RPMI8226 (cell line): ENCODE data around the gene INSC.

Experiments
- DNase-seq: peaks from one replicate; pipeline ENCODE4 v3.0.0-alpha.2; 2015

Gene INSC

DNA sequence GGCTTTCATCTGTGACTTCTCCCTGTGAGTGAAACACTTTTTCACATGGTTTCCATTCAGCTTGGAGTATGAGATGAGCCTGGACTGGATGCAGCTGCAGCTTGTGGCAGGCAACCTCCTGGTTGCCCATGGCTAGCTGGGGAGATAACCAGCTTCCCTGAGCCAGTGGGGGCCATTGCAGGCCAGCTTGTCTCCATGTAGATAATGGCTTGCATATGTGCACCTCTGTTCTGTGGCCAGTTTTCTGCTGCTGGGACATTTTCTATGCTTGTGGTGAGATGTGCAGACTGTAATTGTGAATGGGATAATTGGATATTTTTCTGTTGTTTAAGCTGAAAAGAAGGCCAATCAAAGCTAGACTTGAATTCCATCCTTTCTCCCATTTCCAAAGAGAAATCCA, 38.5 kb downstream of the INSC start:
- DNase-seq = no peak

DNA sequence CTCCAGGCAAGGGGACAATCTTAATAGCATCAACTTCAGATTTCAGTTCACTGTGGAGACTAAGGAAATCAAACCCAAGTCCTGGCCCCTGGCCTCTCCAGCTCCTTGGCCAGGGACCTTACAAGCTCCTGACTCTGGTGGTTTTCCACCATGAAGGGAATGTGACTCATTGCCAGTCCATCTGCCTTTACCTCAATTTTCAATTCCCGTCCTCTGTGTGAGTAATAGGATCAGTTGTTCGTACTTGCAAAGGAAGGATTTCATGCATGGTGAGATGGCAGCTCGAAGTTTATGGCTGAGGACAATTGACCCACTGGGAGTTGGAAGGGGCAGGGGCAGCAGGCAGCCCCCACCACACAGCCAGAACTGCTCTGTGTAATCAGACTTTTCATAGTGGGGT, 42.5 kb downstream of the INSC start:
- DNase-seq = no peak

DNA sequence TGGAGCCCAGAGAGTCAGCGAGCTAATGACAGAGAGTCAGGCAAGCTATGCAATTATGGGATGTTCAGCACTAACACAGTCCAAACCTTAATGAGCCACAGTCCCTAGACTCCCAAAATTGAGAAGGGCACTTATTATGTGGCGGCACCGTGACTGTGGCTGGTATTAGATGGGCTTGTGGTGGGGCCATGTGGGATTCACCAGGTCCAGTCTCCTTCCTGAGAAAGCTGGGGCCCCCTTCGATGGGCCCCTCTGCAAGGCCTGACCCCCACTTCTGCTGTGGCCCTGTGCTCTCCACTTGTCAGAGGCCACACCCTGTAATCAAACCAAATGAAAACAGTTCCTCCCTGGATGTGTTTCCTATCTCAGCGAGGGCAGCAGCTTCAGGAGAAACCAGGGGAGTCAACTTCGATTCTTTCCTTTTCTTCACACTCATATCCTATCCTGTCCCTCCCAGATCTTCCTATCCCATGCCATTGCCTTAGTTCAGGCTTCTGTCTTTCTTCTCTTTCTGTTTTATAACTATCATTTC, 42.9 kb downstream of the INSC start:
- no peak for DNase-seq

DNA sequence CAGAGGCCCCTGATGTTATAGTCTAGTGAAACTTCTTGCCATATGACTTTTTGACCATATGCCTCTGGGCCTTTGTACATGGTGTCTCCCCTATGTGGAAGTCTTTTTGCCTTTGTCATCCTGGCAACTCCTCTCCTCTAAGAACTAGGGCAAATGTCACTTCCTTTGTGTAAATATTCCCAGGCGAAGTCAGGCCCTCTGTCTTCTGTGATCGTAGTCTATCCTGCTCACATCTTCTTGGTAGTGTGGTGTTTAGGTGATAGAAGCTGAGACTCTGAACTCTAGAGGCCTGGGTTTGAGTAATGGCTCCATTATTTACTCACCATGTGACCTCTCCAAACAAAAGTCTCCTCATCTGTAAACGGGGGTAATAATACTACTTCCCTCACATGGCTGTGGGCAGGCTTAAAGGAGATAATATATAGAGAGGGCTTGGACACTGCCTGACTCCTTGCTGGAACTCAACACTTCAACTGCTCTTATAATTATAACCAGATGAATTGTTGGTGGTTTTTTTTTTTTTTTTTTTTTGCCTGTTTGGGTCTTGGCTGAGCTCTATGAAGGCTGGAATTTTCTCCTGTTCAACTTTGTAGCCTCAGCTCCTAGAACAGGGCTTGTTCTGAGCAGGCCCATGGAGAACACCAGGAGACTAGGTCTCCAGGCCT, 43.8 kb downstream of the INSC start:
- DNase-seq = no peak

DNA sequence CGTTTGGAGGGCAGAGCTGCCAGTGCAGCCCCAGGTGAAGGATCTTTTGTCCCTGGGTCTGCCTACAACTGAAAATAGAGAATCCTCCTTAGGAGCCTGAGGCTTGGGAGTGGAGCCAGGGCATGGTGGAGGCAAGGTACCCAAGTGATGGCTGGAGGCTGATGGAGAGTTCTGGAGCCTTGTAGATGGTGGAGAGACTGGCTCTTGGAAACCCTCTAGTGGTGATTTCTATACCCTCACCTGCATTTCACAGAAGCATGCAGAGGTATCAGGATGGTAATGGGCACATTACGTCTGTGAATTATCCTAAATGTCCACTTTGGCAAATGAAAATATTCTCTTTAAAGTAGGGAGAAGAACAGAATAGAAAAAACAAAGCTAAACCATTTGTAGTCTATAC, 44.4 kb downstream of the INSC start:
- no peak for DNase-seq

DNA sequence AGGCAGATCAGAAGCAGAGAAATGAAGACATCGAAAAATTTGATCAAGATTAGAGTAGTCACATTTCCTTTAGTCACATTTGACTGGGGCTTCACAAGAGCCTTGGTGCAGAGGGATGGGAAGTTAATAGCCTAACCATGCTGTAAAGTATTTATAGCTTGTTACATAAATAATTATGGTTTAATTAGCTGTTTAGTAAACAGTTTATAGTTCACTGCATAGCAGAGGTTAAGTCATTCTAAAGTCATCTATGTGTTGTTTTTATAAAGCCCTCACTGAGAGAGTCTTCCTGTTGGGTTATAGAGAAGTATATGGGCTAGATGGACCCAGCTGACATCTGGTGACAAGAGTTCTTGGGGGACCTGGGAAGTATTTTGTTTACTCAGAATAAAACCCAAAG, 47.1 kb downstream of the INSC start:
- no peak for DNase-seq

DNA sequence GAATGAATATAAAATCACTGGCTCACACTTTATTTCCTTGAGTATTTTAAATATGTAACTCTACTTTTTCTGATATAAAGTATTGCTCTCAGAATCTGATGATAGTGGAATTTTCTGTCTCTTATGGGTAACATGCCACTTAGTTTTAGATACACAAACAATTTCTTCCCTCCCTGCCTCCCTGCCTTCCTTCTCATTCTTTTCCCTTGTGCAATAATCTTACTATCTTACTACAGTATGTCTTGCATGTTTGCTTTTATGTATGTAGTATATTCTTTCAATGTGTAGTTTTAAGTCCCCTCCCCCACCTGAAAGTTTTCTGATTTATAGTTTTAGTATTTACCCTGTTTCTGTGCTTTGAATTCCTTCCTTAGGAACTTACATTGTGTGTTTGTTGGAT, 48.4 kb downstream of the INSC start:
- no peak for DNase-seq

DNA sequence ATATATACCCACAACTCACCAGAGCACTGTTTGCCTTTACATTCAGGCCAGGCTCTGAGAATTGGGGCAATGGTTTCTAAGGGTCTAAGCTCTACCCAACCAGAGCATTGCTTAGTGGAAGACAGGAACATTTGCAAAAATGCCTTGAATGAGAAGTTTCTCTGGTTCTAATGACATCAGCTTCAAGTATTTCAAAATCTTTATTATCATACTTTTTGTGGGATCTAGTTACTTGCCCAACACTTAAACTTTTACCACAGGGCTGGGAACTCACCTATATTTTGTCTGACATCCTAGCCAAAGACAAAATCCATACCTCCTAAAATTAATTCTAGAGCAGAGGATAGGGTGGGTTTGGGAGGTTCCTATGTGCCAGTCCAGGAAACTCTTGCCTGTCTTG, 51.5 kb downstream of the INSC start:
- DNase-seq = no peak

DNA sequence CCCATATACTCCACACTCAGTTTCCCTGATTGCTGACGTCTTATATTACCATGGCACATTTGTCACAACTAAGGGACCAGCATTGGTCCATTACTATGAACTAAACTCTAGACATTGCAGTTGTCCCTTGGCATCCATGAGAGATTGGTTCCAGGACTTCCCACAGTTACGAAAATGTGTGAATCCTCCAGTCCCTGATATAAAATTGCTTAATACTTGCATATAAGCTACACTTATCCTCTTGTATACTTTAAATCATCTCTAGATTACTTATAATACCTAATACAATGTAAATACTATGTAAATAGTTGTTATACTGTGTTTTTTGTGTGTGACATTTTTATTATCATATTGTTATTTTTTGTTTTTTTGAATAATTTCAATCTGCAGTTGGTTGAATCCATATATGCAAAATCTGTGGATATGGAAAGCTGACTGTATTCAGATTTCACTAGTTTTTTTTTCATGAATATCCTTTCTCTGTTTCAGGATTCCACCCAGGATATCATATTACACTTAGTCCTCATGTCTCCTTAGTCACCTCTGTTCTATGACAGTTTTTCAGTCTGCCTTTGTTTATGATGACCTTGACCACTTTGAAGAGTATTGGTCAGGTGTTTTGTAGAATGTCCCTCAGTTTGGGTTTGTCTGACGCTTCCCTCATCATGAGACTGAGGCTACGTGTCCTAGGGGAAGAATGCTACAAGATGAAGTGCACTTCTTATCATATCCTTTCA, 55.3 kb downstream of the INSC start:
- DNase-seq = no peak

DNA sequence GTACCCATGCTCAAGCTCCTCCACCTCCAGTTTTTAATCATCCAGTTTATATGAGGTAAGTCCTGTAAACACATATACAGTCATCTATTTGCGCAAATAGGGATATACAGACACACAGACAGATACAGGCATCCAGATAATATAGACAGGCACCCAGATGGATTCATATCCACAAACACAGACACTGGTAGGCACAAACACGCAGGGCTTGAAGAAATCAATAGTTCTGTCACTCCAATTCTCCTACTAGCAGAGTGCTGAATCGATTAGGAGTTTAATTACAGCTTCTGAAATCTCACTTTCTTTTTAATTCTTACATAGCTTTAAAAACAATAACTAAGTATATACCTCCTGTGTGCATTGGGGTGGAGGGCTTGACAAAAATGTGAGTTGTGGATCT, 56.0 kb downstream of the INSC start:
- no peak for DNase-seq

DNA sequence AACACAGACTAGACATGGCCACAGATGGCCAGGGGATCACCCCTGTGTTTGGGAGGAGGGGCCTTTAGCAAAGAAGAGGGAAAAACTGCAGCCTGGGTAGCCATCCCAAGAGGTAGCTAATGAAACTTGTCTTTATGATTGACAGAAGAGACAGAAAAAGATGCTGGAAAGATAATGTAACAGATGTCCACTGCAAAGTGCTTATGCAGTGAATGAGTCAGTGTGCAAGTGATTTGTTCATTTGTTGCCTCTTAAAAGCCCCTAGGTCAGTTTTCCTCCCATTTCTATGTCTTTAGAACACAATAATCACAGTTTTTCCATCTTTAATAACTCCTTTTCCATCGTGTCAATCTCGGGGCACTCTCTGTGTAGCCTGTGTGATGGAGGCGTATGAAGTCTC, 57.2 kb downstream of the INSC start:
- DNase-seq = no peak

DNA sequence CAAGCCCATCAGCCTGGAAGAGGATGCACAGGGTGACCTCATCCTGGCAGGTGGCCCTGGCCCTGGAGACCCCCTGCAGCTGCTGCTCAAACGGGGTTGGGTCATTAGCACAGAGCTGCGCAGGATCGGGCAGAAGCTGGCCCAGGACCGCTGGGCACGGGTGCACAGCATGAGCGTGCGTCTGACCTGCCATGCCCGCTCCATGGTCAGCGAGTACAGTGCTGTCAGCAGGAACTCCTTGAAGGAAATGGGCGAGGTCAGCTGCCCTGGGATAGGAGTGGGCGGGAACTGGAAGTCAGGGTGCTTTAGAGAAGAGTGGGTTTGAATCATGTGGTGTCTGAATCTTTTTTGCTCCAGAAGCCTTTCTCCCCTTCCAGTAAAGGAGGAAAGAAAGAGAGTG, 61.1 kb downstream of the INSC start:
- DNase-seq = no peak

DNA sequence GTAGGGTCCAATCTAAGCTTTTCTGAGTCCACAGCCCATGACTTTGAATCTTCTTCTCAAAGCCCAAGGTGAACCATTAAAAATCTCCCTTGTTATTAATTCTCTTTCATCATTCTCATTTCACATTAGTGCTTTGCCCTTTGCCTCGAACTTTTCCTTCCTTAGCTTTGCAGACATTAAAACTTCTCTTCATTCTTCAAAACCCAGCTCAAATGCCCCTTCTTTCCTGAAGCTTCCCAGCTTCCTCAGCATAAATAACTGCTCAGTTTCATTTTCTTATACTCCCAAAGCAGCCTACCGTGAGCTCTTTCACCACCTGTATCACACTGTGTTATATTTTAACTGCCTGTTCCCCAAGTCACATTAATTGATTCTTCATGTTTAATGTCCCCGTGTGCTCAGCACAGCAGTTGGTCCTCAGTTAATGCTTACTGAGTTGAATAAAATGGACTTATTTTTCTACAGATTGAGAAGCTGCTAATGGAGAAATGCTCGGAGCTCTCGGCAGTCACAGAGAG, 62.0 kb downstream of the INSC start:
- DNase-seq = no peak

DNA sequence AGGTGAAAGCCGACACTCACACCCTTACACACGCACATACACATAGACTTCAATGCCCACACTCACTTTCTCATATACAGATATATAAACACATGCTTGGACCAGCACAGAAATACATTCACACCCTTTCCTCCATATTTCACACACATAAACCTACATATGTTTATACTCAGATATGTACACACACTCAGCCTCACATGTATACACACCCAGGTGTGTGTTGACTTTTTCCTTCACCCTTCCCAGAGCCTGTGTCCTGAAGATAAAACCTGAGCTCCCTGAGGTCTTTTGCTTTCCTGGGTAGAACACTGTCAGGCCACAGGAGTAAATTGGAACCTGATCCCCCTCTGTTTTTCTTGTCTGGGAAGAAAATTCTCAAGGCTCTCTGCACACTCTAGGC, 62.8 kb downstream of the INSC start:
- DNase-seq = no peak

DNA sequence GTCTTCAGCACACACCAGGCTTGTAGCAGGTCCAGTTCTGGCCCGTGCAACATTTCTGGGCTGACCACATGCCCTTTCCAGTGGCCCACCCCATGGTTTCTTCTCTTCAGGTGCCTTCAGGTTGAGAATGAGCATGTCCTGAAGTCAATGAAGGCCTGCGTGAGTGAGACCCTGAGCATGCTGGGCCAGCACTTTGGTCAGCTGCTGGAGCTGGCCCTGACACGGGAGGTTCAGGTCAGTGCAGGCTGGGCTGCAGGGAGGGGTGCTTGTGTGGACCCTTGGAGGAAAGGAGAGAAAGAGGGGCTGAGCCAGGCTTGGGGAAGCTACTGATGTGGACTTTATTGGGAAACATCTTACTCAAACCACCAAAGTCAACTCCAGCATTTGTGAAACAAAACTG, 63.5 kb downstream of the INSC start:
- DNase-seq = no peak

DNA sequence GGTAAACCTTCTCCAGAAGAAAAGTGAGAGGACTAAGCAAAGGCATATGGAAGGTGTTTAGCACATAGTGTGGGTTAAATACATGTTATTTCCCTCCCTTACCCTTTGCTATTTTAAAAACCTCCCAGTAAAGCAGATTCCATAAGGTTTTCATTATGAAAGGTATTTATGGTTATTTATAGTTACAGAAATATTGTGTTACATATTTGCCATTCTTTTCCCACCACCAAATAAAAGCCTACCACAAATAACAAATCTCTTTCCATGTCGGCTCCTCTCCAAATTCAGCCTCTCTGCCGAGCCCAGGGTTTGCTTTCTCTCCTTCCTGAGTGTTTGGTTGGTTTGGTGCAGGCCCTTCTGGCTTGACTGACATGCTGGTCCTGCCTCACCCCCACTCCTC, 64.4 kb downstream of the INSC start:
- no peak for DNase-seq

DNA sequence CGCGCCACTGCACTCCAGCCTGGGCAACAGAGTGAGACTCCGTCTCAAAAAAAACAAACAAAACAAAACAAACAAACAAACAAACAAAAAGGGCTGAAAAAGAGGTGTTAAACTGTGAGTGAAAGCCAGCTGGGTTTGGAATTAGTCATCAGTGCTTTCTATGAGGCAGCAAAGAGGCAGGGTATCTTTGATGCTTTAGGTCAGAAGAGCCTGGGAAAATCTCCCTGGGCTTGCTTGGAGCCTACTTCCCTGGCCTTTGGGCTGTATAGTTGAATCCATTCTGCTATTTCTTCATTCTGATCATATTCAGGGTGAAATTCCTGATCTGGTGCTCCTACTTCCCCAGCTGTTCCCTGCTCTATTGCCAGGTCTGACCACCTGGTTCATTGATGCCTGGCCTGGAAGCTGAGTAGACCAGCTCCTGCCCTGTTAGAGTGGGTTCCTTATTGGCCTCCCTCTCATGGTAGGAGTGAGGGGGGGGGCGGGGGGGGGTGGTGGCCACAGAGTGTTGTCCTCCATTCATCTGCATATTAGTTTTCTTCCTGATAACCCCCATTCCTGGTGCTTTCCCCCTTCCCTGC, 65.6 kb downstream of the INSC start:
- no peak for DNase-seq

DNA sequence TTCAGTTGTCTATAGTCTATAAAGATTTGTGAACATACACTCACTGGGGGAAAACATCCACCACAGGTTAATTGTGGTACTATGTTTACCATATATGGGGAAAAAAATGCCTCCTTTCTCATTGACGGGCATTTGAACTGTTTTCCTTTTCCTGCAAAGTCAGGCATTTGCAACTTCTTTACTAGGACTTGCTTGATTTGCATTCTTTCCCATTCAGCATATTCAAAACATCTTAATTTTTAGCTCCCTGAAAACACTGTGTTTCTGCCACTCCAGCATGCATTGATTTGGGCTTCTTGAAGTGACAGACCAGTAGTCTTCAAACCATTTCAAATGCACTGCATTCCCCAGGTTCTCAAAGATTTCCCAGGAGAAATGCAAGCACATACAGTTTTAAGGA, 67.6 kb downstream of the INSC start:
- no peak for DNase-seq

DNA sequence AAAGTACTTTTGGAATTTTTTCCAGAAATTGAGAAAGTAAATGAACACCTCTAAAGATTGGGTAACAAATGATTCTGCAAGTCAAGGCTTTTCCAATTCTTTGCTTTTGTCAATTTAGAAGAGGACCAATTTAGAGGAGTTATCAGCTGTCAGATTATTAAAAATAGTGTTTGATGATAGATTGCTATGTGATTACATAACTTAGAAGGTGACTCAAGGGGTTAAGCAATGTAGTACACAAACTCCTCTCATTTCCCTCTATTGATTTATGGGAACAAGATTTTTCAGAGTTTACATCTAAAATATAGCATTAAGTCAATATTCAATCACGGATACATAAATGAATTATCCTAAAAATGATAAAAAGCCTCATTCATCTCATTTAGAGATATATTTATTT, 70.3 kb downstream of the INSC start:
- DNase-seq = no peak

DNA sequence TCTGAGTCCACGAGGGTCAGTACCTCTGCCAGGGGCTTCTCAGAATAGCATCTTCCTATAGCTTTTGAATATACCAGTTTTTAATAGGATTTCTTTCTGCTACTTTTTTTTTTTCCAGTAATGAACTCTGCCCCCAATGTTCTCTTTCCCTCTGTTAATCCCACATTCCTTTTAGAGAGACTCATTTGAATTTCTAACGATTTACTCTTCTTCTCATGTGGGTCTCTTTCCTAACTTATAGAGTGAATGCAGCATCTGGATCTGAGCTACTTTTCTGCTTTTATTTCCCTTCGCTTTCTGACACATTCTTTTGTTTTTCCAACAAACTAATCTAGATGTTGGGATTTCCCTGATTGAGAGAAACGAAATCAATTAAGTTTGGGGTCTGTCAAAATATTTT, 71.4 kb downstream of the INSC start:
- DNase-seq = no peak

DNA sequence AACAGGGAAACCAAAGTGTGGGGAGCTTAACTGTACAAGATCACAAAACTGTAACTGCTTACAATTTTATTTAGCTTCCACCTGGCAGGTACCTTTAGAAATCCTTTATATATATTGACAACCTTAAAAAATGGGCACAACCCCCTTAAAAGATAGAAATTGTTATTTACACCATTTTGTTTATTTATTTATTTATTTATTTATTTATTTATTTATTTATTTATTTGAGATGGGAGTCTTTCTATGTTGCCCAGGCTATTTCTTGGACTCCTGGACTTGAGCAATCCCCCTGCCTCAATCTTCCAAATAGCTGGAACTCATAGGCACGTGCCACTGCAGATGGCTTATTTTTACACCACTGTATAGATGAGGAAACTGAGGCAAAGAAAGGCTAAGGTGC, 74.5 kb downstream of the INSC start:
- DNase-seq = no peak

DNA sequence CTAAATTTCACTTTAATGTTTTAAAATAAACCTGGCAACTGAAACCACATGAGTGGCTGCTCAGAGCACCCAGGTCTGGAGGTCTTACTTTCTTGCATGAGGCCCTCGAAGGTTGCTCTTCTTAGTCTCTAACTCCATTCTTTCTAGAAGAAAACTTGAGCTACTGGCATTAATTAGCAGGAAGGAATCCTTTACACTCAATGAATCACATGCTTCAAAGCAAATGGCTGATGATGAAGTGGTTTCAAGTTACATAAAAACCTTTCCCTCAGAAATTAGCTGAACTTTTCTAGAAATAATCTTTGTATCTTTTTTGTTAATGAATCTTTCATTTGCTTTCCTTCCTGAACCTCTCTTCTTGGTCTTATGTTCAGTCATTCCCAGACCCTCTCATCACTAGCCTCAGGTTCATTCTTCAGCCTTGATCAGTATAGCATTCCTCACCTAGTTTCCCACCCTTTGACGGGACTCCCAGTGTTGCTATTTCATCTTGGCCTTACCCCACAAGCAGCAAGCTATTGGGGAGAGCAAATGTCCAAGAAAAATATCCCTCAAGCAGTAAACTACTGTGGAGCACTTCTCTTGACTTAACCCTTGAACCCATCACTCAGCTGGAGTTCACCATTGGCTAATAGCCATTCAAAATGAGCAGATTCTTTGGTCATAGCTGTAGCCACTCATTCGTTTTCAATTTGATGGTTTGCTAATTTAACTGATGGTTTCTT, 75.1 kb downstream of the INSC start:
- DNase-seq = no peak

DNA sequence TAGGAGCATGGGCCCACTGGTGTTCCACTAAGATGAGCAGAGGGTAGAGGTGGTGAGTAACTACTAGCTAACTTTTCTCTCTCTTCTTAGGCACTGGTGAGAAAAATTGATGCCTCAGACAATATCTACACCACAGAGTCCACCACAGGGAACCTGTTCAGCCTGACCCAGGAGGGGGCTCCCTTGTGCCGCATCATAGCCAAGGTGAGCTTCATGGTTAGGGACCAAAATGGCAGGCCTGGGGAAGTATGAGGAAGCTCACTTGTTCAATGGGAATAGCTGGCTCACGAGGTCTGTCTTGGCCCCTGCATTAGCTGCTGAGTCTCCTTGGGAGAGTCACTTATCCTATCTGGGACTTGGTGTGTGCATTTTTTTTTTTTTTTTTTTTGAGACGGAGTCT, 75.9 kb downstream of the INSC start:
- DNase-seq = no peak
